ENCODE data around the gene TCOF1.

DNA sequence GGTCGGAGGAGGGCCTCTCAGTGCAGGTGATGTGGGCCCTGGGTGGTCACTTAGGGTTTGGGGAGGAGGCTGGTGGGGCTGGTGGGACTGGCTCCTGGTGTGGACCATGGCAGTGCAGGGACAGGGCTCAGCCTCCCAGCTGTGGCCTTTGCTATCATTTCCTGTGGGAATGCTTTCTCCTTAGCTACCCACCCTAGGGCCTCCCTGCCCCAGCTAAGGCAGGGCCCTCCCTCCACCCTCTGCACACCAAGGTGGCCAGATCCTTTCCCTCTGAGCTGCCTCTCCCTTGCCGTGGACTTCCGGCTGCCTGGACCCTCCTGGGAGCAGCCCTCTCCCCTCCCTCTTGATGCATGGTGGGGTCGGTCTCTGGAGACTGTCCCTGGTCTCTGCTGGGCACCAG, 32.1 kb upstream of the TCOF1 start:
- TF ChIP-seq, protein P1, sequence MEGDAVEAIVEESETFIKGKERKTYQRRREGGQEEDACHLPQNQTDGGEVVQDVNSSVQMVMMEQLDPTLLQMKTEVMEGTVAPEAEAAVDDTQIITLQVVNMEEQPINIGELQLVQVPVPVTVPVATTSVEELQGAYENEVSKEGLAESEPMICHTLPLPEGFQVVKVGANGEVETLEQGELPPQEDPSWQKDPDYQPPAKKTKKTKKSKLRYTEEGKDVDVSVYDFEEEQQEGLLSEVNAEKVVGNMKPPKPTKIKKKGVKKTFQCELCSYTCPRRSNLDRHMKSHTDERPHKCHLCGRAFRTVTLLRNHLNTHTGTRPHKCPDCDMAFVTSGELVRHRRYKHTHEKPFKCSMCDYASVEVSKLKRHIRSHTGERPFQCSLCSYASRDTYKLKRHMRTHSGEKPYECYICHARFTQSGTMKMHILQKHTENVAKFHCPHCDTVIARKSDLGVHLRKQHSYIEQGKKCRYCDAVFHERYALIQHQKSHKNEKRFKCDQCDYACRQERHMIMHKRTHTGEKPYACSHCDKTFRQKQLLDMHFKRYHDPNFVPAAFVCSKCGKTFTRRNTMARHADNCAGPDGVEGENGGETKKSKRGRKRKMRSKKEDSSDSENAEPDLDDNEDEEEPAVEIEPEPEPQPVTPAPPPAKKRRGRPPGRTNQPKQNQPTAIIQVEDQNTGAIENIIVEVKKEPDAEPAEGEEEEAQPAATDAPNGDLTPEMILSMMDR (IDR thresholded peaks at IDR 0.05): no peak
- no peak for TF ChIP-seq POLR2A (IDR thresholded peaks at IDR 0.05)
